RKO (cell line): ENCODE measurements around the gene CBX8.

Experiments used
- DNase-seq: peaks from one replicate; pipeline ENCODE4 v3.0.0-alpha.2; 2016; ENCODE audit warnings: low spot score

The CBX8 gene

GRCh38 chr17:79792984-79793923 is 3.6 kb downstream of the CBX8 start:
- no peak for DNase-seq

DNA sequence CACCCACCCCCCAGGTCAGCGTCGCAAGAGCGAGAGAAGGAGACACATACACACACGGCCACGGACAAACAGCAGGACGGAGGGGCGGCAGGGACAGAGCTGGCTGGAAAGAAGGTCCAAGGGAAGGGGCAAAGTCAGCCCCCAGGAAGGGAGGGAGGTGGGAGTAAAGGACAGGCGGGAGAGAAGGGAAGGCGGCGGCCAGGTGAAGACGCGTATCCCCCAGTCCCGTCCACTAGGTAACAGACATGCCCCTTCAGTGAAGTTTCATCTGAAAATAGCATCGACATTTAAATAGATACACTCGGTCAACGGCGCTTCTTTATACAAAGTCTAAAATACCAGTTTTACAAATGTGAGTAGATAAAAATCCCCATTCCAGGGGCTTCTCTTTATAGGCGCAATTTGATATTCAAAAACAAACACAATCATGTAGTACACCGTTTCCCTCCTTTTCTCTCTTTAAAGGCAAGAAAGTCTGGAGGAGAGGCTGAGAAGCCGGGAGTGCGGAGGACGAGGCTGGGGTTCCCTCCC is 4.5 kb downstream of the CBX8 start:
- no peak for DNase-seq

DNA sequence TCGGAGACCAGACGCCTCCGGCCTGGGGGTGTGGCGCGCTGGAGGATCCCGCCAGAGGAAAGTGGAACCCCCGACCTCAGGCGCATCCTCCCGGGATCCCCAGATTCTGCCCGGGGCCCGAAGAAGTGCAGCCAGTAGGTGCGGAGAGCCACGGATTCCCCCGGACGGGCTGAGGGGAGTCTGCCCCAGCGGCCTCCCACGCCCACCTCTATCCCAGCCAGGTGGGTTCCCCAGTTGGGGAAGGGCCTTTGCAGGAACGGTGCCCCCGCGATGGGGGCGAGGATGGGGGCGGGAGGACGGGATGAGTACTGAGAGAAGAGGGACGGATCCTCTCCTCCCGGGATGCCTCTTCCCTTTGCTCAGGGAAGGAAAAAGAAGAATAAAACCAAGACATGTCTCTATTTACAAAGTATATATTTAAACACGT is 5.1 kb downstream of the CBX8 start:
- no peak for DNase-seq

GRCh38 chr17:79790805-79791734 is 5.8 kb downstream of the CBX8 start:
- no peak for DNase-seq

- no peak for DNase-seq
Measured at GRCh38 chr17:79789943-79790804, 6.7 kb downstream of the CBX8 start.

- DNase-seq: no peak
Measured at GRCh38 chr17:79788989-79789942, 7.6 kb downstream of the CBX8 start.

- DNase-seq: no peak
Measured at GRCh38 chr17:79788455-79788854, 8.4 kb downstream of the CBX8 start.

GRCh38 chr17:79786930-79787643 is 9.8 kb downstream of the CBX8 start:
- no peak for DNase-seq

GRCh38 chr17:79785900-79786810 is 10.7 kb downstream of the CBX8 start:
- DNase-seq: no peak

DNA sequence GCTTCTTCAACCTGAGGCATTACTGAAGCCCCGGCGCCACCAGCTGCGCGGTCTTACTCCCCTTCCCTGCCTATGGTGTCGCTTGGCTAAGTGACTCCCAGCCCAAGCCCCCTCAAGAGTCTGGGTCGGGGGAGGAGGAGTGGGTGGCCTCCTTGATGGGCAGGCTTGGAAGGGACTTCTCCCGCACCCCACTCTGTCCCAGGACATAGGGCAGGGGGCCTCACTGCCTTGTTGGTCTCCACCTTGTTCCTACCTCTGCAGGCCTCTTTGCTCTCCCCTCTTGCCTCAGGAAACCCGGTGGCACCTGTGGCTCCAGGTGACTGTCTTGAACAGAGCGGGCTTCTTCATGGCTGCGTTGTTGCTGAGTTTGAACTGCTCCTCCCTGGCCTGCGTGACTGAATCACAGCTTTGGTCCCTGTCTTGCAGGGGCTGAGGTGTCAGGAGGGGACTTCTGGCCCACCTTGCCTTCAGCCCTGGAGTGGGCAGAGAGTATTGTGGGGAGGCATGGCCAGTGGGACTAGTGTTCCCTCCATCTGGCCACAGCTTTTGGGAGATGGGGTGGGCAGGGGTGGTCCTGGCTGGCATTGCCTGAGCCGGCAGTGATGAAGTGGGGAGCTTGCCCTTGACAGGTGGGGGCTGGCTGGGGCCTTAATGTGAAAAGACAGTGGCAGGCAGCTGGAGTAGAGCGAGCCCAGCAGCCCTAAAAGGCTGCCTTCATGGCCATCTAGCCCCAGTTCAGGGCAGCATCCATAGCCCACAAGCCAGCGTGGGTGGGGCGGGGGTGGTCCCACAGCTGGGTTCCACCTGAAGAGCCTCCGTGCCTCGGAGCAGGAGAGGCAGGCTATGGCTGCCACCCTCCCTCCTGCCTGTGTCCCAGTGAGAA is 11.6 kb downstream of the CBX8 start:
- no peak for DNase-seq

- DNase-seq: no peak
Measured at GRCh38 chr17:79784353-79785016, 12.4 kb downstream of the CBX8 start.

DNA sequence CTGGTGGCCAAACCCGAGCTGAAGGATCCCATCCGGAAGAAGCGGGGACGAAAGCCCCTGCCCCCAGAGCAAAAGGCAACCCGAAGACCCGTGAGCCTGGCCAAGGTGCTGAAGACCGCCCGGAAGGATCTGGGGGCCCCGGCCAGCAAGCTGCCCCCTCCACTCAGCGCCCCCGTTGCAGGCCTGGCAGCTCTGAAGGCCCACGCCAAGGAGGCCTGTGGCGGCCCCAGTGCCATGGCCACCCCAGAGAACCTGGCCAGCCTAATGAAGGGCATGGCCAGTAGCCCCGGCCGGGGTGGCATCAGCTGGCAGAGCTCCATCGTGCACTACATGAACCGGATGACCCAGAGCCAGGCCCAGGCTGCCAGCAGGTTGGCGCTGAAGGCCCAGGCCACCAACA is 13.0 kb downstream of the CBX8 start:
- DNase-seq: no peak

DNA sequence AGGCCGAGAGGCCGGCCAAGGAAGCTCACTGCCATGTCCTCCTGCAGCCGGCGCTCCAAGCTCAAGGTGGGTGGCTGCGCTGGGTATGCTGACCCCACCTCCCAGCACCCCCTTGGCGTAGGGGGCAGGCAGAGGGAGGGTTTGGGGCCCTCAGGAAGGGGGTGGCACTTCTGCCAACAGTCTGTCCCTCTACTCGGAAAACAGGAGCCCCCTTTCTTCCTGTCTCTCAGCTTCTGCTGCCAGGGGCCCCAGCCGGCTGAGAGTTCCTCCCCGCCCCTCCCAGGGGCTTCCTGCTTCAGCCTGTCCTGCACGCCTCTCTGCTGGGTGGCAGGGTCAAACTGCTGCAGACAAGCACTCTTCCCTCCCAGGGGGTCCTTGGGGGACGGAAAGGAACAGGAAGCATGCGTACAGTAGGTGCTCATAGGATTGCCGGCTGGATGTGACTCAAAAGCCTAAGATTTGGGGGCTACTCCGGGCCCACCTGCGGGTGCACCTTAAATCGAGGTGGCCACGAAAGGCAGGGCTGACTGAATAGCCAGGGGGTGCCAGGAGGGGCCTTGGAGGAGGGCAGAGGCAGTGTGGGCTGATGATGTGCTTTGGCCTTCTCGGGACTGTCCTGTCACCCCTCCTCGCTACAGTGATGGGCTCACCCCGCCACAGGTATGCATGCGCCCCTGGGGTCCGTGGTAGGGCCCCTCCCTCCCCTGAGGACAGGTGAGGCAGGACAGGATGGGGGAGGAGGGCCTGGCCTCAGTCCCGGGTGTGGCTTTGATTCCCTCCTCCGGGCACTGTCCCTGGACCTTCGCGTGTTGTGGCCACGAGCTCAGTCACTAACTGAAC is 14.9 kb downstream of the CBX8 start:
- DNase-seq: no peak

GRCh38 chr17:79781012-79781650 is 15.7 kb downstream of the CBX8 start:
- no peak for DNase-seq

- no peak for DNase-seq
Measured at GRCh38 chr17:79779661-79780365, 17.1 kb downstream of the CBX8 start.
